ENCODE measurements around the gene TACO1.
A peak's percentile ranks its signal among the peaks of the same experiment; 100 is the strongest.

TACO1 gene

GRCh38 chr17:63623786-63624530, 23.3 kb downstream of the TACO1 start:
- Histone ChIP-seq H3K14ac (ENCODE audit: low read length in 2 of 2) (no peak overlapping the region), H2BK12ac (ENCODE audit: low read length in 2 of 2) (no peak overlapping the region), H2BK5ac (ENCODE audit: low read depth, low read length, poor library complexity, severe bottlenecking) (no peak overlapping the region), H3K27ac (ENCODE audit: low read length, poor library complexity, severe bottlenecking) (no peak overlapping the region), H3K9ac (ENCODE audit: low read length) (peak overlapping the region; percentile 90), H3K4me3 (ENCODE audit: insufficient read depth in 1 of 2, low read depth in 1 of 2, low read length in 2 of 2) (peak overlapping the region in 1 of 2 experiments; percentile 83), H3K4me2 (ENCODE audit: low read length, poor library complexity, severe bottlenecking) (peak overlapping the region; percentile 94), H3K36me3 (ENCODE audit: control insufficient read depth in 1 of 2, insufficient read depth in 2 of 2, low read depth in 1 of 2, low read length in 2 of 2) (peaks cover 0 to 4% of the 10 kb centered on the region in 2 experiments), H3K9me3 (ENCODE audit: control insufficient read depth, low read length) (no peaks in the 10 kb centered on the region), H3K4me1 (ENCODE audit: control insufficient read depth, insufficient read depth, low read depth, low read length) (peaks cover 2% of the 10 kb centered on the region), H2AFZ (ENCODE audit: low read depth, low read length) (no peak overlapping the region), H3K4ac (ENCODE audit: low read depth in 1 of 2, low read length in 2 of 2) (no peak overlapping the region), H3K18ac (ENCODE audit: low read depth in 1 of 2, low read length in 2 of 2) (no peak overlapping the region), H4K8ac (ENCODE audit: low read length) (no peak overlapping the region), H2BK120ac (ENCODE audit: low read depth, low read length) (no peak overlapping the region), H2BK15ac (ENCODE audit: low read depth, poor library complexity, severe bottlenecking) (no peak overlapping the region), H2AK5ac (ENCODE audit: low read length, severe bottlenecking) (no peak overlapping the region), H4K91ac (ENCODE audit: low read length) (no peak overlapping the region), H3K23ac (ENCODE audit: low read length in 2 of 2) (peak overlapping the region in 1 of 2 experiments; percentile 87), H3K27me3 (ENCODE audit: control insufficient read depth in 1 of 2, insufficient read depth in 1 of 2, low read length in 2 of 2) (no peaks in the 10 kb centered on the region), H3K79me1 (replicated peaks; ENCODE audit: low read length, poor library complexity, severe bottlenecking) (peaks cover 6% of the 10 kb centered on the region)
- DNase-seq, result no peak
- WGBS, result 50% methylated on average over 7 of the region's 7 CpGs

GRCh38 chr17:63624531-63624880, 23.8 kb downstream of the TACO1 start:
- Histone ChIP-seq H3K79me1 (replicated peaks; ENCODE audit: low read length, poor library complexity, severe bottlenecking) (peaks cover 6% of the 10 kb centered on the region), H3K9ac (ENCODE audit: low read length) (peak overlapping the region; percentile 90), H3K14ac (ENCODE audit: low read length in 2 of 2) (no peak overlapping the region), H3K18ac (ENCODE audit: low read depth in 1 of 2, low read length in 2 of 2) (no peak overlapping the region), H3K23ac (ENCODE audit: low read length in 2 of 2) (no peak overlapping the region), H3K4me1 (ENCODE audit: control insufficient read depth, insufficient read depth, low read depth, low read length) (peaks cover 4% of the 10 kb centered on the region), H2BK5ac (ENCODE audit: low read depth, low read length, poor library complexity, severe bottlenecking) (no peak overlapping the region), H3K9me3 (ENCODE audit: control insufficient read depth, low read length) (no peaks in the 10 kb centered on the region), H2AFZ (ENCODE audit: low read depth, low read length) (no peak overlapping the region), H2BK15ac (ENCODE audit: low read depth, poor library complexity, severe bottlenecking) (no peak overlapping the region), H4K91ac (ENCODE audit: low read length) (no peak overlapping the region), H3K36me3 (ENCODE audit: control insufficient read depth in 1 of 2, insufficient read depth in 2 of 2, low read depth in 1 of 2, low read length in 2 of 2) (peaks cover 0 to 4% of the 10 kb centered on the region in 2 experiments), H3K27ac (ENCODE audit: low read length, poor library complexity, severe bottlenecking) (no peak overlapping the region), H2BK12ac (ENCODE audit: low read length in 2 of 2) (no peak overlapping the region), H3K4me3 (ENCODE audit: insufficient read depth in 1 of 2, low read depth in 1 of 2, low read length in 2 of 2) (no peak overlapping the region), H3K4me2 (ENCODE audit: low read length, poor library complexity, severe bottlenecking) (no peak overlapping the region), H2BK120ac (ENCODE audit: low read depth, low read length) (no peak overlapping the region), H4K8ac (ENCODE audit: low read length) (no peak overlapping the region), H3K27me3 (ENCODE audit: control insufficient read depth in 1 of 2, insufficient read depth in 1 of 2, low read length in 2 of 2) (no peaks in the 10 kb centered on the region), H2AK5ac (ENCODE audit: low read length, severe bottlenecking) (no peak overlapping the region), H3K4ac (ENCODE audit: low read depth in 1 of 2, low read length in 2 of 2) (no peak overlapping the region)
- DNase-seq, result no peak
- no CpG with 5 or more reads among the region's 1 CpG for WGBS

GRCh38 chr17:63626551-63627180, 26.0 kb downstream of the TACO1 start:
- Histone ChIP-seq H3K9me3 (ENCODE audit: control insufficient read depth, low read length) (no peaks in the 10 kb centered on the region), H4K8ac (ENCODE audit: low read length) (no peak overlapping the region), H3K4me1 (ENCODE audit: control insufficient read depth, insufficient read depth, low read depth, low read length) (peaks cover 1% of the 10 kb centered on the region), H3K4me3 (ENCODE audit: insufficient read depth in 1 of 2, low read depth in 1 of 2, low read length in 2 of 2) (peak overlapping the region in 1 of 2 experiments; percentile 54), H3K4me2 (ENCODE audit: low read length, poor library complexity, severe bottlenecking) (no peak overlapping the region), H3K36me3 (ENCODE audit: control insufficient read depth in 1 of 2, insufficient read depth in 2 of 2, low read depth in 1 of 2, low read length in 2 of 2) (peaks cover 0 to 4% of the 10 kb centered on the region in 2 experiments), H3K4ac (ENCODE audit: low read depth in 1 of 2, low read length in 2 of 2) (no peak overlapping the region), H3K14ac (ENCODE audit: low read length in 2 of 2) (no peak overlapping the region), H2BK12ac (ENCODE audit: low read length in 2 of 2) (no peak overlapping the region), H3K9ac (ENCODE audit: low read length) (peak overlapping the region; percentile 66), H2BK120ac (ENCODE audit: low read depth, low read length) (no peak overlapping the region), H4K91ac (ENCODE audit: low read length) (no peak overlapping the region), H2BK5ac (ENCODE audit: low read depth, low read length, poor library complexity, severe bottlenecking) (no peak overlapping the region), H3K79me1 (replicated peaks; ENCODE audit: low read length, poor library complexity, severe bottlenecking) (peaks cover 10% of the 10 kb centered on the region), H2AFZ (ENCODE audit: low read depth, low read length) (no peak overlapping the region), H2BK15ac (ENCODE audit: low read depth, poor library complexity, severe bottlenecking) (no peak overlapping the region), H3K23ac (ENCODE audit: low read length in 2 of 2) (no peak overlapping the region), H3K18ac (ENCODE audit: low read depth in 1 of 2, low read length in 2 of 2) (no peak overlapping the region), H3K27me3 (ENCODE audit: control insufficient read depth in 1 of 2, insufficient read depth in 1 of 2, low read length in 2 of 2) (no peaks in the 10 kb centered on the region), H3K27ac (ENCODE audit: low read length, poor library complexity, severe bottlenecking) (no peak overlapping the region), H2AK5ac (ENCODE audit: low read length, severe bottlenecking) (no peak overlapping the region)
- DNase-seq, result peak; percentile 39
- 57% methylated on average over 2 of the region's 4 CpGs for WGBS

GRCh38 chr17:63629627-63630026, 28.9 kb downstream of the TACO1 start:
- no peak overlapping the region for H3K4me2 ChIP-seq (ENCODE audit: low read length, poor library complexity, severe bottlenecking)
- H3K4me1 ChIP-seq (ENCODE audit: control insufficient read depth, insufficient read depth, low read depth, low read length), result peaks cover 1% of the 10 kb centered on the region
- no peak overlapping the region for H2AK5ac ChIP-seq (ENCODE audit: low read length, severe bottlenecking)
- H3K14ac ChIP-seq (ENCODE audit: low read length in 2 of 2), result no peak overlapping the region
- no peak overlapping the region for H3K9ac ChIP-seq (ENCODE audit: low read length)
- no peak overlapping the region for H3K18ac ChIP-seq (ENCODE audit: low read depth in 1 of 2, low read length in 2 of 2)
- no peak overlapping the region for H3K23ac ChIP-seq (ENCODE audit: low read length in 2 of 2)
- no peaks in the 10 kb centered on the region for H3K9me3 ChIP-seq (ENCODE audit: control insufficient read depth, low read length)
- H3K36me3 ChIP-seq (ENCODE audit: control insufficient read depth in 1 of 2, insufficient read depth in 2 of 2, low read depth in 1 of 2, low read length in 2 of 2), result peaks cover 0 to 28% of the 10 kb centered on the region in 2 experiments
- H3K4ac ChIP-seq (ENCODE audit: low read depth in 1 of 2, low read length in 2 of 2), result no peak overlapping the region
- no peak overlapping the region for H3K4me3 ChIP-seq (ENCODE audit: insufficient read depth in 1 of 2, low read depth in 1 of 2, low read length in 2 of 2)
- H2BK120ac ChIP-seq (ENCODE audit: low read depth, low read length), result no peak overlapping the region
- H3K27ac ChIP-seq (ENCODE audit: low read length, poor library complexity, severe bottlenecking), result no peak overlapping the region
- H2AFZ ChIP-seq (ENCODE audit: low read depth, low read length), result no peak overlapping the region
- H3K79me1 ChIP-seq (replicated peaks; ENCODE audit: low read length, poor library complexity, severe bottlenecking), result peaks cover 13% of the 10 kb centered on the region
- H2BK15ac ChIP-seq (ENCODE audit: low read depth, poor library complexity, severe bottlenecking), result no peak overlapping the region
- no peaks in the 10 kb centered on the region for H3K27me3 ChIP-seq (ENCODE audit: control insufficient read depth in 1 of 2, insufficient read depth in 1 of 2, low read length in 2 of 2)
- H4K91ac ChIP-seq (ENCODE audit: low read length), result no peak overlapping the region
- no CpG with 5 or more reads among the region's 1 CpG for WGBS
- DNase-seq, result no peak
- H2BK5ac ChIP-seq (ENCODE audit: low read depth, low read length, poor library complexity, severe bottlenecking), result no peak overlapping the region
- H4K8ac ChIP-seq (ENCODE audit: low read length), result no peak overlapping the region
- no peak overlapping the region for H2BK12ac ChIP-seq (ENCODE audit: low read length in 2 of 2)

All from mesenchymal stem cell (in vitro differentiated cells and primary cell).